ENCODE data around the gene PHB1.

- TF ChIP-seq POLR2A (IDR thresholded peaks at IDR 0.05; ENCODE audit: low read depth, low read length), result no peak
- no peak for TF ChIP-seq POLR2AphosphoS5 (IDR thresholded peaks at IDR 0.05; ENCODE audit: low read depth, low read length)
- no peak for TF ChIP-seq TAF1 (IDR thresholded peaks at IDR 0.05; ENCODE audit: borderline replicate concordance, low read depth, low read length)
Observed at GRCh38 chr17:49444384-49444783, 29.7 kb upstream of the PHB1 start.

Data from GM12892 (cell line).